ENCODE data around the gene CFAP99.

The CFAP99 gene

DNA sequence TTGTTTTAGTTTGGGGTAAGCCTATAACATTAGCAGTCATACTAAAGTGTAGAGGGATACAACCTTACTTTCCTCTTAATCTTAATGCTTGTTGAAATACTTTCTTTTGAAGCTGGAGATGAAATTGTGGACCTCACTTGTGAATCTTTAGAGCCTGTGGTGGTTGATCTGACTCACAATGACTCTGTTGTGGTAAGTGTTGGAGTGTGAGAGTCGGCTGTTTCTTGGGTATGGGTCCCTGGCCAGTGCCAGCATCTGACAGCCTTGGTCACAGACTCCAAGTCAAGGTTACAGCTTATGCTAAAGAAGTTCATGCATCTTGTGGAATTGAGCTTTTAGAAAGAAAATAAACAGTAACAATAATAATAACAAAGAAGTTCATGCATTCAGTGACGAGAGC is 81.8 kb downstream of the CFAP99 start:
- TF ChIP-seq, protein P1, sequence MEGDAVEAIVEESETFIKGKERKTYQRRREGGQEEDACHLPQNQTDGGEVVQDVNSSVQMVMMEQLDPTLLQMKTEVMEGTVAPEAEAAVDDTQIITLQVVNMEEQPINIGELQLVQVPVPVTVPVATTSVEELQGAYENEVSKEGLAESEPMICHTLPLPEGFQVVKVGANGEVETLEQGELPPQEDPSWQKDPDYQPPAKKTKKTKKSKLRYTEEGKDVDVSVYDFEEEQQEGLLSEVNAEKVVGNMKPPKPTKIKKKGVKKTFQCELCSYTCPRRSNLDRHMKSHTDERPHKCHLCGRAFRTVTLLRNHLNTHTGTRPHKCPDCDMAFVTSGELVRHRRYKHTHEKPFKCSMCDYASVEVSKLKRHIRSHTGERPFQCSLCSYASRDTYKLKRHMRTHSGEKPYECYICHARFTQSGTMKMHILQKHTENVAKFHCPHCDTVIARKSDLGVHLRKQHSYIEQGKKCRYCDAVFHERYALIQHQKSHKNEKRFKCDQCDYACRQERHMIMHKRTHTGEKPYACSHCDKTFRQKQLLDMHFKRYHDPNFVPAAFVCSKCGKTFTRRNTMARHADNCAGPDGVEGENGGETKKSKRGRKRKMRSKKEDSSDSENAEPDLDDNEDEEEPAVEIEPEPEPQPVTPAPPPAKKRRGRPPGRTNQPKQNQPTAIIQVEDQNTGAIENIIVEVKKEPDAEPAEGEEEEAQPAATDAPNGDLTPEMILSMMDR (IDR thresholded peaks at IDR 0.05; ENCODE audit: borderline replicate concordance, insufficient read depth, low read depth, low read length), result no peak
- H3K4me3 ChIP-seq (ENCODE audit: low read depth, low read length), result no peak overlapping the region

- no peak overlapping the region for H3K4me3 ChIP-seq (ENCODE audit: low read depth, low read length)
- TF ChIP-seq, protein P1 (IDR thresholded peaks at IDR 0.05; ENCODE audit: borderline replicate concordance, insufficient read depth, low read depth, low read length), result no peak
Measured at GRCh38 chr4:2501034-2501594, 82.4 kb downstream of the CFAP99 start.

- TF ChIP-seq, protein P1 (IDR thresholded peaks at IDR 0.05; ENCODE audit: borderline replicate concordance, insufficient read depth, low read depth, low read length), result no peak
- no peak overlapping the region for H3K4me3 ChIP-seq (ENCODE audit: low read depth, low read length)
Measured at GRCh38 chr4:2503809-2504208, 85.1 kb downstream of the CFAP99 start.

DNA sequence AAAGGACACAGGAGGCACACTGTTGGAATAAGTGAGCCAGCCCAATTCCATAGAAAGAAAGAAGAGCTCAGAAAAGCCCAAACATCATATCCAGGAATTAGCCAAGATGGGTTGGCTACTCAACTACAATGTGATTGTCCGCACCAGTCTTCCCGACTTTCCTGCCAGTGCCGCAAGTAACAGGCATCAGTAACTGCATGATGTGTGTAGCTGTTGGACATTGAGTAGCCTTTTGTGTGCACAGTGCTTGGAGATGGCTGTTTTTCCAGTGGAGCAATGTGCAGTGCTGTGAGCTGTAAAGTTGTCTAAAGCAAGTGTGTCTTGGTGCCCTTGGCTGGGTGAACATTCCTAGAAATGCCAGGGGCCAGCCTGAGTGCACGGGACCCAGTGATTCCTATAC is 88.5 kb downstream of the CFAP99 start:
- no peak overlapping the region for H3K4me3 ChIP-seq (ENCODE audit: low read depth, low read length)
- TF ChIP-seq, protein P1 (IDR thresholded peaks at IDR 0.05; ENCODE audit: borderline replicate concordance, insufficient read depth, low read depth, low read length), result no peak

DNA sequence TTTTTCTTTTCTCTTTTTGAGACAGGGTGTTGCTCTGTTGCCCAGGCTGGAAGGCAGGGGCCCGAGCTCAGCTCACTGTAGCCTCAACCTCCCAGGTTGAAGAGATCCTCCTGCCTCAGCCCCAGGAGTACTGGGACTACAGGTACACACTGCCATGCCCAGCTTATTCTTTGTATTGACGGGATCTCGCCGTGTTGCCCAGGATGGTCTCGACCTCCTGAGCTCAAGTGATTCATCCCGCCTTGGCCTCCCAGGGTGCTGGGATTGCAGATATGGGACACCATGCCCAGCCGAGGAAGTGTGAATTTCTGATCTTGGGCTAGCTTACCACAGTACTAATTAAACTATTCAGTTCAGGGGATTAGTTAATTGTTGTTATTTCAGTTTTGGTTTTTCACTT is 89.1 kb downstream of the CFAP99 start:
- H3K4me3 ChIP-seq (ENCODE audit: low read depth, low read length), result no peak overlapping the region
- TF ChIP-seq, protein P1 (IDR thresholded peaks at IDR 0.05; ENCODE audit: borderline replicate concordance, insufficient read depth, low read depth, low read length), result no peak

DNA sequence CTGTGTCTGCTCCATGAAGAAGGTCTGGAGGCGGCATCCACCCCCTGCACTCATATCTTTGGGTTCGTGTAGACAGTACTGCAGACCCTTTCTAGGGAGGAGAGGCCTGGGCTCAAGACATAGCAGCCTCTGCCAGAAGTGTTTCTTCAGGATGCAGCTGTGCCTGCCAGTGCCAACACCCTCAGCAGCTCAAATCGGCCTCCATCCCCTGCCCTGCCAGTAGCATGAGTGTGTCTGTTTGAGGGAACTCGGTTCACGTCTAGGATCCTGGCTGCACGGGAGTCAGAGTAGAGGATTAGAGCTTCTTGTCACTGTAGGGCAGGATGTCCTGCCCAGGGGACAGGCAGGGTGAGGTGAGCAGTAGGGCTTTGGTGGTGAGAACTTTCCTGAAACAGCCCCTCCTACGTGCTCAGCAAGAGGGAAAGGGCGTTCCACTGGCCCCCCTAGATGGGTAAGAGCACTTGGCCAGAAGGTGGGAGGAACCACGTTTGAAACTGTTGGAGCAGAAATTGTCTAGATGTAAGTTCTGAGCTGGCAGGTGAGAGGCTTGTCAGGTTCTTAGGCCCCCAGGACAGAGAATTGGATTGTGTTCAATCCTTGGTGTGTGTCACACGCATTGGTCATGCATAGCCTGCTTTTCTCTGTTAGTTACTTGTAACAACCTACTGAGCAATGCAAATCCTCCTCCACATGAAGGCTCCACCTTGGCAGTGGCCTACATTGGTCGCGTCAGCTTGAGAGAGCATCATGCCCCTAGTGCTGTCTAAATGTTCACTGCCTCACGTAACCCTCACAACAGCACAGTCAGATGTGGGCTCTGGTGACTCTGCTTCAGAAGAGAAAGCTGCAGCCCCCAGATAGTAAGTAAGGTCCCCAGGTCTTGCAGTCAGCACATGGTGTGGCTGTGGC is 91.8 kb downstream of the CFAP99 start:
- TF ChIP-seq, protein P1 (IDR thresholded peaks at IDR 0.05; ENCODE audit: borderline replicate concordance, insufficient read depth, low read depth, low read length), result no peak

More for the DNA sequence above, 91.8 kb downstream of the CFAP99 start:
- no peak overlapping the region for H3K4me3 ChIP-seq (ENCODE audit: low read depth, low read length)

Data from GM12875 (cell line).